Stimulated activated CD8-positive, alpha-beta memory T cell treated with anti-CD3 and anti-CD28 coated beads, Interleukin-12 subunit alpha, Interleukin-12 subunit beta, amount 100 ng/mL, for 1 hour (primary cell): ENCODE data around the gene MTMR3.

Experiments
- DNase-seq: peaks from one replicate; pipeline ENCODE4 v3.0.0-alpha.2; 2020; ENCODE audit warnings: low read depth

The MTMR3 gene

DNA sequence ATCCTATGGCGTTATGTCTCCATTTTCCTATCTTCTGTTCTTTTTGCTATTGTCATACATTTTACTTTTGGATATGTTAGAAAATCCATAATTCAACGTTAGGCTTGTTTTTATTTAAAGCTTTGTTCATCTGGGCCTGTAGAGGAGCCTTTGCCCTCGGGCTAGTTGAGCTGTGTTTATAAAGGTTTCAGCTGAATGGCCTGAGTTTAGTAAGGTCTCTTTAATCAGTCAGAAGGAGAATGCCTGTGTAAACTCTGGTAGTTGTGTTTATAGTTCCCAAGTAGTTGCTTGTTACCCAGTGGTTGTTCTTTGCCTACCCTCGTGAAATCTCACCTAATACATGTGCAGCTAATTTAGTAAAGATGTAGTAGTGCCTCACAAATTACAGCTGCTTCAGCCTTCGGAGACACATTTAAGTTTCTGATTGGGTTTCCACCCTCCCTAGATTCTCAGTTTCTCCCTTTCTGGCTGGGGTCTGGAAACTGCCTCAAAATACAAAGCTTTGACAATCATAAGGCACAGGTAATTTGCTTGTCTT is 33.1 kb downstream of the MTMR3 start:
- DNase-seq, result no peak

DNA sequence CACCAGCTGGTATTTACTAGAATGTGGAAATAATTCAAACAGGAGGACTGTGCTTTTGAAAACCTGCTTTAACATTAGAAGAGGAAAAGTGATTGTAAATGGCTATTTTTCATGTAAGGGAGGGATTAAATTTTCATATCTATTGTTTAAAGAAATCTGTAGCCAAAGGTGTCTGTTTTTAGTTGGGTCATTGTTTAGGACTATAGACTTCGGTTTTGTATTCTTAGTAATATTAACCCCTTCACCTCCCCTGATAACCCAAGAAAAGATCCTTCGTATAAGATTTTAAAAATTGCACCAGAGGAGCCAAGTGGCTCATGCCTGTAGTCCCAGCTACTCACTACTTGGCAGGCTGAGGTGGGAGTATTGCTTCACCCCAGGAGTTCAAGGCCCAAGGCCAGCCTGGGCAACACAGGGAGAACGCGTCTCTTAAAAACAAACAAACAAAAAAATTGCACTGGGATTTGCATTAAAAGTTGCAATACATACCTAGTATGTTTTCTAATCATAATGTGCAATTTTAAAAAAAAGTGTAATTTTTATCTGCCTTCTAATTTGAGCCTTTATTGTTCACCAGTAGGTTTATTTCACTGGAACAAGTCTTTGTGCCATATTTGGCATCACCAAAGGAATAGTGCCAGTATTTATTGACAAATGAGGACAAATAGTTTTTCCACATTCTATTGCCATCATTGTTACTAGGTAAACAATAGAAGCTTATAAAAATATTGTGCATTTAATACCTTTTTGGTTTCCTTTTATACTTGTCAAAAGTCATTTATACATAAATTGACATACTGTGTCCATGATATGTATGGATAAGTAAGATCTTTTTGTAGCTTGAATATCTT is 34.3 kb downstream of the MTMR3 start:
- no peak for DNase-seq

DNA sequence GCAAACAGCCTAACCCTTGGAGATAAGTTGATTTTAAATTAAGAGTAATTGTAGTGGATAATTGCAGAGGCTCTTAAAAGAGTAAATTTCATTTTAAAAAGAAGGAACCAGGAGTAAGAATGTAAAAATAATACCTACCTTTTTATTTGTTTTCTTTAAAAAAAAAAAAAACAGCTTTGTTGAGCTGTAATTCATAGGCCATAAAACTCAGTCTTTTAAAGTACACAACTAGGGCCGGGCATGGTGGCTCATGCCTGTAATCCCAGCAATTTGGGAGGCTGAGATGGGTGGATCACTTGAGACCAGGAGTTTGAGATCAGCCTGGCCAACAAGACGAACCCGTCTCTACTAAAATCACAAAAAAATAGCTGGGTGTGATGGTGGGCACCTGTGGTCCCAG is 42.4 kb downstream of the MTMR3 start:
- DNase-seq, result no peak

DNA sequence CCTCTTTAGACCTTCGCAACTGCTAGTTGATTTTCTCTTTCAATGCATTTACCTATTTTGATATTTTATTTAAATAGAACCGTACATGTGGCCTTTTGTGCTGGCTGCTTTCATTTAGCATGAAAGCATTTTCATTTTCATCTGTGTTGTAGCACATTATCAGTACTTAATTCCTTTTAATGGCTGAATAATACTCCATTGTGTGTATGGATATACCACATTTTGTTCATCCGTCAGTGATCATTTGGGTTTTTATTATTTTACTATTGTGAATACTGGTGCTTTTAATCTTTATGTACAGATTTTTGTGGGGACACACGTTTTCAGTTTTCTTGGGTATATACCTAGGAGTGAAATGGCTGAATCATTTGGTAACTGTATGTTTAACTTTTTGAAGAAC is 43.1 kb downstream of the MTMR3 start:
- DNase-seq, result no peak

DNA sequence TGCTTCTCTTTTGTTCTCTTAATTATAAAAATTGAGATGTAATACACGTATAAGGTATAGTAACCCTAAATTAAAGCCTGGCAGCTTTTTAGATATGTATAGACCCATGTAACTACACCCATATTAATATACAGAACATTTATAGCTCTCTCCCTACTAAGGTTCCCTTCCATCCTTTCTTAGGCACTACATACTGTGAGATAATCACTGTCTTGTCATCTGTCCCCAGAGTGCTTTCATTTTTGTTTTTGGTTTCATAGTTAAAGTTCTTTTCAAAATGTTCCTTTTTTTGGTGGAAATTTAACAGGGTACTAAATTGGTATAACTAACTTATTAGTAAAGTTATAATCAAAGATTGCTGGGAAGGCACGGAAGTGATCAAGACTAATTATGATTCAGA is 49.2 kb downstream of the MTMR3 start:
- no peak for DNase-seq

DNA sequence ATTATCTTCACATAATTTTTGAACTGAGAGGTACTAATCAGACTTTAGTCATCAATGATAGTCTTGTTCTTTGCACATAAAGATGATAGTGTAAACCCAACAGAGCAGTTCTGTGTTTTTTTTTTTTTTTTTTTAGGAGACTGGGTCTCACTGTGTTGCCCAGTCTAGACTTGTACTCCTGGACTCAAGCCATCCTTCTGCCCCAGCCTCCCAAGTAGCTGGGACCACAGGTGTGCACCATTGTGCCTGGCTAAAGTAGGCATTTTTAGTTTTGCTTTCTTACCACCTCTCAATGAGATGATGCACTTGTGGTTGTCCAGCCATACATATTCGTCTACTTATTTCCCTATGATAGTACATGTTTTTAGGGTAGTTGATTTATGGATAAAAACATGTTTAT is 50.6 kb downstream of the MTMR3 start:
- DNase-seq, result no peak

DNA sequence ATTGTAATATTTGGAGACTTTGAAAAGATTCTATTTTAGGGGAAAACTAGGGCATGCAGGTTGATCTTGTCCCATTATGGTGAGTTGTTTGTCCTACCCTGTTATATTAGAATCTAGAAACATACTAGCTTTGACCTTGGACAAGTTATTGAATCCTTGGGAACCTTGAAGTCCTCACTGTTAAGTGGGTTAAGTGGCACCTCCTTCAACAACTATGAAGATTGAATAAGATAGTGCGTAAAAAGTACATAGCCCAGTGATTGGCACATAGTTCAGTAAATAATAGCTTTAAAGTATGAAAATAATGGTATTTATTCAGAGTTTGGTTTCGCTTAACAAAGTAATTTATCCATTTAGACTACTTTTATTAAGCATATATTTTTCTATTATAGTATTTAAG is 51.6 kb downstream of the MTMR3 start:
- no peak for DNase-seq

DNA sequence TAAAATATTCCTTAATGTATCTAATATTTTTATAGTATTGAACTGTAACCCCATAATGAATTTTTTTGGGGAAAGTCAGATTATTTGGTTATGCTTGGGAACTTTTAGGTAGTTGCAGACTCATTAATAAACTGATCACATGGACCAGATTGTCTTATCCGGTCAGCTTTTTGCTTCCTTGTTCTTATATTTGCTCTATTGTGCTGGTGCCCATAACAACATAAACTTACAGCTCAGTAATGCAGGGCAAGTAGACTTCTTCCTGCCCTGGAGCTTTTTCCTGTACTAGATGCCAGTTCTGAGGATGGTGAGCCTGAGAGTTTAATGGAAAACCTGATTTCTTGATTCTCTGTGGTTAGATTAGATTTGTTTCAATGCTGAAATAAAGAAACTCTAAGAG is 53.2 kb downstream of the MTMR3 start:
- DNase-seq, result no peak

DNA sequence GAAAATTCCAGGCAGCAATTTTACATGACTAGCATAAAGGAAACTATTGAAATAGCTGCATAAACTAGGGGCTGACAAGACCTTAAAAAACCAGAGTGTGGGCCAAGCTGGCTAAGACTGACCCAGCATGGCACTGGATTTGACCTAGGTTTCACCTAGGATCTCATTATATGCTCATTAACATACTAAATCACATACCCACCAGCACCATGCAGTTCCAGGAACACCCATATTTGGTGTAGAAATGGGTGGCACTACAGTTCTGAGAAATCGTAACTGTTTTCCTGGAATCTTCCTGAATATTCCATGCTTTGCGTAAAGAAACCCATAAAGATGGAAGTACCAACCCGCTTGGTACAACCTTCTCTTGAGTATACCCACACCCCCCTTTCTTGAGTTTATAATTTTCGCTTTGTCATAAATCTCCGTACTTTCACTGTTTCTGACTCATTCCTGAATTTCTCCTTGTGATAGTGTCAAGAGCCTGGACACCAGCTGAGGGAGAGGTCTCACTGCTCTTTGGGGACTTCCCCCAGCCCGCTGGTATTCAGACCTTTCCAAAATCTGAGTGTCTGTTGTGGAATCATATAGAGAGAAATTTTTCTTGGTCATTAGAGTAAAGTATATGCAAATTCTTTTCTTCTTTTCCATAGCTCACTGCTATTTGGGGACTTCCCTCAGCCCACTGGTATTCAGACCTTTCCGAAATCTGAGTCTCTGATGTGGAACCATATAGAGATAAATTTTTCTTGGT is 55.1 kb downstream of the MTMR3 start:
- DNase-seq, result no peak

DNA sequence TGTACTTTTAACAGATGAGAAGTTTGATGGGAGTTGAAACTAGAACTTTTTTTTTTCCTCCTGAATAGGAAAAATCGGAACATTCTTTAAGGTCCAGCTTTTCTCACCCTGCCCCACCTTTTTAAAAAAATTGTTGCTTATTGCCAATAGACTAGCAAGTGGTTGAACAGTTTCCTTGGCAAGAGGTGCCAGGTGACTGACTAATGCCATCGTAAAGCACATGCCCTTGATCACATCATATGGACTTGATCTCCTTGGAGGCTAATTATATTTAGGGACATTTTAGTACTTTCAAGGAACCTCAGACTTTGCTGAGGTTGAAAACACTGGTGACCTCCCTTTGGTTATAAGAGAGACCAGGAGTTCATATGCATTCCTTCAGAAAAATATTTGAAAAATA is 57.6 kb downstream of the MTMR3 start:
- DNase-seq, result no peak

DNA sequence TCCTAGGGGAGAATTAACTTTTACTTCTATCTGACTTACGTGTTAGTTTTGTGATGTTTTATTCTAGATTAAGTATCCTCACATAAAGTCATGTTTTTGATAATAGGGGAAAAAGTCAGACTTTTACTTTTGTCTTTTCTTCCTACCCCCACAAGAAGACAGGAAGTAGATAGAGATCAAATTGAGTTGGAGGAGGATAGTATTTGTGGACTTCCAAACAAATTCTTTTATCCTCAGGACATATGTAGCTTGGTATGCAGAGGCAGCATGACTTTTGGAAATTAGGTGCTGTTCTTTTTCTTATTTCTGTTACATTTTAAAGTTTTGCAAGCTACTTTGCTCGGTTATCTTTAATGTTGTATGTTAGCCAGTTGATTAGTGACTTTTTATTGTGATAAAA is 61.4 kb downstream of the MTMR3 start:
- no peak for DNase-seq

DNA sequence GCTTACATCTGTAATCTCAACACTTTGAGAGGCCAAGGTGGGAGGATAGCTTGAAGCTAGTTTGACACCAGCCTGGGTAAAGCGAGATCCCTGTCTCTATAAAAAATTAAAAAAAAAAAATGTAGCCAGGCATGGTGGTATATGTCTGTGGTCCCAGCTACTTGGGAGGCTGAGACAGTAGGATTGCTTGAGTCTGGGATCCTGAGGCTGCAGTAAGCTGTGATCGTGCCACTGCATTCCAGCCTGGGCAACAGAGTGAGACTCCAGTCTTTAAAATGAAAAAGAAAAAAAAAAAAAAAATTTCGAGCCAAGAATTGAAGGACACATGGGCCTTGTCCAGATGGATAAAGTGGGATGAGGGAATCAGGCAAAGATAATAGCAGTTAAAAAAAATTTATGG is 62.5 kb downstream of the MTMR3 start:
- no peak for DNase-seq

DNA sequence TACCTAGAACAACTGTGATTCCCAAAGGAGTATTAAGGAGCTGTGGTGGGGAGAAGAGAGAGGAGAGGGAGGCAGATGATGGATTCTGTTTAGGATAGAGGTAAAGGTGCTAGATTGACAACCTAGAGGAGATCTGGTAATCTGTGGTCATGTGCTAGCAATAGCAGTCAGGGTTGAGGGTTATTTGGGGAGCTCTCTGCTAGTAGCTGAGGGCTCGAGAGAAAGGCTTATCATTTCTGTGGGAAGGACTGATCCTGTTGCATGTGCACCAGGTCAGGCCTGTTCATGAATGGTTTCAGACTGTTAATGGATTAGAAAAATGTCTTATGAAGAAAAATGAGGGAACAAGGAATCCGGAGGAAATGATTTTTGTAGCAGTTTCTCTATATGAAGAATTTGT is 63.2 kb downstream of the MTMR3 start:
- DNase-seq, result no peak

DNA sequence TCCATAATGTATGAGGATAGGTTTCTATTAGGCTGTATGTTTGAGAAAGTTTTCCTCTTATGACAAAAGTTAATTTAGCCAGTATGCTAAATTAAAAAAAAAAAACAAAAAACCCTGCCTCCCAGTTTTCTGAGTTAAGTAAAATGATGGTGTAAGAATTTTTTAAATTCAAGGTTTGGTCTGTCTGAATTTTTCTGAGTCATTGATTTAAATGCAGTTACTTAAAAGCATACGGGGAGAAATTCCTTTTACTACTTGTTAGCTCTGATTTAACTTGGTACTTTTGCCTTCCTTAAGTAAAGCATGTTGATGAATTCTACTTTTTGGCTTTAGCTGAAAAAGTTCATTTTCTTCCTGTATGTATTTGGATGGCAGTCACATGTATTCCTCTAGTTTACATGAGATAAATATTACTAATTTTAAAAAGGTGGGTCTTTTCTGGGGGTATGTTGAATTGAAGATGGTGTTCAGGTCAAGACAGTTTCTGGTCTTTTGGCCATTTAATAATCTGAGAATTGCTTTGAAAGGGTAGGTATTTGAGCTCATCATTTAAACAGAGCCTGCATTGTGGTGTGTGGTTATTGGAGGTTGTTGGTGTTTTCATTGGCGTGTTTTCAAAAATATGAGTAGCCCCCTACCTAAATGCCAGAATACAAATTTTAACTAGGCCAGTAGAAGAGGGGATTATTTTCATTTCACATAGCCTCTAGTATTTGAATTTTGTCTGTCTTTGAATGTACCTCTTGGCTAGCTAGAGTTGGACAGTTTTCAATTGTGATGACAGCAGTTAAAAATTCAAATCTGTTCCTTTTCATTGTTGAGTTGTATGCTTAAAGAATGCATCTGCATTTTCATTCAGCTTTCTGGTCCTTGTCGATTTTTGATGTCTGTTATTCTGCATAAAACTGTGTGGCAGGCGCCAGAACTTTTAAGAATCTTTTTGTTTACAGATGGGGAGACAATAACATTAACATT is 64.7 kb downstream of the MTMR3 start:
- no peak for DNase-seq

DNA sequence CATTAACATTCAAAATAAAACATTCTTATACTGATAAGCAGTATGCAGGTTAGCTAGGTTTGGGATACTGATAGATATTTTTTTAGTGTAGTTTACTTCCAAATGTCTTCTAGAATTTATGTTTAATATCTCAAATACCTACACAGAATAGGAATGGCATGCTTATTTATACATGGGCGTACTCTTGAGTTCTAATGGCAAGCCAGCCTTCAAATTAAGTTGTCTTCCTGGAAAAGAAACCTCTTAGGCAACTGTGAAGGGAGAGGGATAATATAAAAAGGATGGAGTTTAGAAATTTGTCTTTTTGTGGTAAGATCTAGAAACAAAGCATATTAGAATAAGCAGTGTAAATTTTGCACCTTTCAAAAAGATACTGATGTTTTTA is 65.4 kb downstream of the MTMR3 start:
- no peak for DNase-seq

DNA sequence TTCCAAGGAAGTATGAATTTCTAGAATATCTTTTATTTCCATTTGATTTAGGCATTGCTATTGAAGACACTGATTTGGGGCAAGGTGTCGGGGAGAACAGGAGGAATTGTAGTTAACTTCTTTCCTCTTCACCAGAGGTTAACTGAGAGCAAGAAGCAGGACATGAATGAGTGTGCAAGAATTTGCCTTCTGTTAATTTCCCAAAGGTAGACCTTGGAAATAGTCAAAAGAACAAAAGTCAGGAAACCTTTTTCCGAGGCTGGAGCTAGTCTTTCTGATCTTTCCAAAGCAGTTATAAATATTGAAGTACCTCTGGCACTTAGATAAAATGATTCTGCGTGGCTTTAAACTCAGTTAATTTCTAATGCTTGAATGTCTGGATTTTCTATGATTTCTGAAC is 66.9 kb downstream of the MTMR3 start:
- DNase-seq, result no peak

DNA sequence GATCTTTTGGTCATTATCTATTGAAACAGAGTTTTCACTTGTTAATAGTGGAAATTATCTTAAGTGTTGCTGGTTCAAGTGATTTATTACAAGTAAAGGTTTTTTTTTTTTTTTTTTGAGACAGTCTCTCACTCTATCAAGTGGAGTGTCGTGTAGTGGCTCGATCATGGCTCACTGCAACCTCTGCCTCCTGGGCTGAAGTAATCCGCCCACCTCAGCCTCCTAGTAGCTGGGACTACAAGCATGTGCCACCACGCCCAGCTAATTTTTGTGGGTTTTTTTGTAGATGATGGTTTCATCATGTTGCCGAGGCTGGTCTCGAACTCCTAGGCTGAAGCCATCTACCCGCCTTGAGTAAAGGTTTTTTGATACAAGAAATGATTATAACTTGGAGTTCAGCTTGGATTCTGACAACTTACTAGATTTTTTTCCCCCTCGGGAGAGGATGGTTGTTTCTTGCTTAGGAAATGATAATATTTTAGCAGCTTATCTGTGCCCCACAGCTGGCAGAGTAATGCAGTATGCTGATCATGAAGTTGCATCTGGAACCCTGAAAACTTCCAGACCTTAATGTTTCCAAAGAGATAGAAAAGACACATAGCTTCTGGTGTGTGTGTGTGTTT is 68.9 kb downstream of the MTMR3 start:
- no peak for DNase-seq

DNA sequence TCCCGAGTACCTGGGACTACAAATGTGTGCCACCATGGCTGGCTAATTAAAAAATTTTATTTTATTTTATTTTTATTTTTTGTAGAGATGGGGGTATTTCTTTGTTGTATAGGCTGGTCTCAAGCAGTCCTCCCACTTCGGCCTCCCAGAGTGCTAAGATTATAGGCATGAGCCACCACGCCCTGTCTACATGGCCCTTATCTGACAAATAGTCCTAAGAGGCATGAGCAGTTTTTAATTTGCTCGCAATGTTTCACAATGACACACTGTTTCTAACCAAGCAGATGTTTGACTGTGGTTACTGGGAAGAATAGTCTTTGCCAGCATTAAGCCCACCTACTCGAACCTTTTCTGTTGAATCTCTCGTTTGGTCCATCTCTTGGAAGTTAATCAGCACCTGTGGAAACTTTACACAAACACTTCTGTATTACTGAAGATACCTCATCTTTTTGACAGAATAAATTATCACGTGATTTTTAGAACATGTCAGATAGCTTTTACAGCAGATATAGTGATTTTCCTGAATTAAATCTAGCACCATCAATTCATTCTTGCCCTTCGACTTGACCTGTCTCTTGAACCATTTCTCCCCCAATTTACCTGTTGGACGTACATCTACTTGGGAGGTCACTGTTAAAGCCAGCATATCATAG is 71.4 kb downstream of the MTMR3 start:
- no peak for DNase-seq

DNA sequence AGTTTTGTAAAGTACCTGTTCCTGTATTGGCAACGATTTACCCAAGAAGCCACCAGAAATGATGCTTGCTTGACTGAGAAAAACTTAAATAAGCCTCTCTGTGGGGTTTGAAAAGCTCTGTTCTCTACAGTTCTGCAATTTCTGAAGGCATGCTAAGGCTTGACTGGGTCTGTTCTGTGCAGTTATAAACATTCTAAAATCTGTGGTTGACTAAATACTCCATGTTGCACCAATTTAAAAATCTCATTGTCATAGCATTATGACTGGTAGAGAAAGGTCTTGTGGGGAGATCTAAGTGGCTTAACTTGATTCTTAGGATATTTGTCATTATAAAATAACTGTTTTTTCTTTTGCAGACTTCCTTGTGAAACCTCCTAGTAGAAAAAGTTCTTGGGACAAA is 73.7 kb downstream of the MTMR3 start:
- DNase-seq, result no peak

DNA sequence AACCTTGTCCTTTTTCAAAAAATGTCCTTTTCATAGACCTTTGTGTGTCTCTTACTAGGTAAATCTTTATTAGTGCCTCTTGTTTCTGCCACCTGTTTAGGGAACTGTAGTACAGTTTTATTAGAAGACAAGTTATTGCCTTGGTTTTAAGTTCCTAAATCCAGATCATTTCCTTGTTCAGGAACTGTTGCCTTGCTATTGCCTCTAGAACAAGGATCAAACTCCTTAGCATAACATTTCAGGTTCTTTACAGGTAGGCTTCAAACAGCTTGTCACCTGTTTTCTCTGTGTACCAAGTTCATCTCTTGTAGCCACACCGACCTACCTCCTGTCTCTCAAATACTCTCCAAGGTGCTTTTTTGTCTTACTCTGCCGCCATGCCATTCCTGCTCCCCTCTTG is 75.2 kb downstream of the MTMR3 start:
- no peak for DNase-seq

DNA sequence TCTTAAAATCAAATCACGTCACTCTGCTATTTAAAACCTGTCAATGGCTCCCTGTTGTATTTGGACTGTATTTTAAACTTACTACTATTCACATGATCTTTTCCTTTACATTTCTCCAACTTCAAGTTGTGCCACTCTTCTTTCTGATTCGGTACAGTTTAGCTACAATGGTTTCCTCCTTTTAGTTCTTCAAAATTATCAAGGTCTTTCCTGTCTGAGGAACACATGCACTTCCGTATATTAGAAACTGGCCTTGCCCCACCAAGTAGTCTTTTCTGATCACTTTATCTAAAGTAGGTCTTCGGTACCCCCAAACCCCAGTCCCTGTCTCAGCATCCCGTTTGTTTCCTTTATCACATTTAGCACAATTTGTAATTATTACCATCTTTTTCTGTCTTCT is 81.8 kb downstream of the MTMR3 start:
- no peak for DNase-seq
